Stimulated activated CD4-positive, alpha-beta T cell treated with anti-CD3 and anti-CD28 coated beads, TNF-alpha, amount 100 ng/mL, for 48 hours (primary cell): Measurements from ENCODE around the gene SRMS.

Experiments used
- DNase-seq, 3 donors: peaks; one replicate each; pipeline ENCODE4 v3.0.0-alpha.2; 2020; ENCODE audit warnings: low read depth in 3 of 3

Gene SRMS

GRCh38 chr20:63547725-63548480 lies at the start of gene SRMS:
TSS of gene SRMS (minus strand) at chr20:63547749. CDS start at chr20:63547463, 286 bp downstream.
- DNase-seq: no peak

- DNase-seq: no peak
These were observed 48.9 kb upstream of the SRMS start for GRCh38 chr20:63596423-63596822.

GRCh38 chr20:63595416-63596127 lies 48.0 kb upstream of the SRMS start:
- no peak for DNase-seq

- DNase-seq: no peak
These were observed 46.6 kb upstream of the SRMS start for GRCh38 chr20:63594043-63594561.

GRCh38 chr20:63592661-63593060 lies 45.1 kb upstream of the SRMS start:
- DNase-seq: no peak

GRCh38 chr20:63591786-63592355 lies 44.3 kb upstream of the SRMS start:
- no peak for DNase-seq

GRCh38 chr20:63591147-63591533 lies 43.6 kb upstream of the SRMS start:
- DNase-seq: no peak

- no peak for DNase-seq
These were observed 42.9 kb upstream of the SRMS start for GRCh38 chr20:63590218-63591146.

- no peak for DNase-seq
These were observed 42.0 kb upstream of the SRMS start for GRCh38 chr20:63589261-63590217.

- no peak for DNase-seq
These were observed 41.1 kb upstream of the SRMS start for GRCh38 chr20:63588641-63589041.

- no peak for DNase-seq
These were observed 40.4 kb upstream of the SRMS start for GRCh38 chr20:63587776-63588591.

- DNase-seq: no peak
These were observed 39.7 kb upstream of the SRMS start for GRCh38 chr20:63587256-63587655.

GRCh38 chr20:63586797-63587196 lies 39.2 kb upstream of the SRMS start:
- DNase-seq: no peak

- no peak for DNase-seq
These were observed 38.3 kb upstream of the SRMS start for GRCh38 chr20:63585616-63586565.

GRCh38 chr20:63582382-63583063 lies 35.0 kb upstream of the SRMS start:
- no peak for DNase-seq

GRCh38 chr20:63580796-63581461 lies 33.4 kb upstream of the SRMS start:
- DNase-seq: peak; percentile 39 to 63 (median 61)

GRCh38 chr20:63579017-63579694 lies 31.6 kb upstream of the SRMS start:
- no peak for DNase-seq
